ENCODE data around the gene IDH2. TPM values are rescaled to one million over a fixed set of nuclear protein-coding genes. Genes with fewer than 3 reads are reported as not detected.

The IDH2 gene
- total RNA-seq, 1 donor from 2014 or later = 149 TPM

GRCh38 chr15:90126022-90126421 is 23.8 kb upstream of the IDH2 start:
- Mint-ChIP-seq H3K27me3 (ENCODE audit: unreplicated experiment) (peaks cover 2% of the 10 kb centered on the region), H3K27ac (ENCODE audit: unreplicated experiment) (no peak overlapping the region), H3K36me3 (ENCODE audit: unreplicated experiment) (no peaks in the 10 kb centered on the region), H3K9me3 (ENCODE audit: unreplicated experiment) (peaks cover 3% of the 10 kb centered on the region), H3K4me3 (ENCODE audit: unreplicated experiment) (no peak overlapping the region), H3K4me1 (ENCODE audit: low read depth, unreplicated experiment) (peaks cover 5% of the 10 kb centered on the region)
- DNase-seq = no peak
- no peak for TF ChIP-seq CTCF (IDR thresholded peaks at IDR 0.05; ENCODE audit: partially characterized antibody, unreplicated experiment)

- Mint-ChIP-seq H3K9me3 (ENCODE audit: unreplicated experiment) (peaks cover 1% of the 10 kb centered on the region), H3K27ac (ENCODE audit: unreplicated experiment) (no peak overlapping the region), H3K27me3 (ENCODE audit: unreplicated experiment) (peaks cover 2% of the 10 kb centered on the region), H3K36me3 (ENCODE audit: unreplicated experiment) (no peaks in the 10 kb centered on the region), H3K4me3 (ENCODE audit: unreplicated experiment) (no peak overlapping the region), H3K4me1 (ENCODE audit: low read depth, unreplicated experiment) (peaks cover 5% of the 10 kb centered on the region)
- no peak for DNase-seq
- TF ChIP-seq CTCF (IDR thresholded peaks at IDR 0.05; ENCODE audit: partially characterized antibody, unreplicated experiment) = no peak
Observed at GRCh38 chr15:90124507-90124906, 22.2 kb upstream of the IDH2 start.

- Mint-ChIP-seq H3K36me3 (ENCODE audit: unreplicated experiment) (no peaks in the 10 kb centered on the region), H3K4me3 (ENCODE audit: unreplicated experiment) (no peak overlapping the region), H3K9me3 (ENCODE audit: unreplicated experiment) (peaks cover 3% of the 10 kb centered on the region), H3K27ac (ENCODE audit: unreplicated experiment) (no peak overlapping the region), H3K27me3 (ENCODE audit: unreplicated experiment) (no peaks in the 10 kb centered on the region), H3K4me1 (ENCODE audit: low read depth, unreplicated experiment) (no peaks in the 10 kb centered on the region)
- no peak for DNase-seq
- no peak for TF ChIP-seq CTCF (IDR thresholded peaks at IDR 0.05; ENCODE audit: partially characterized antibody, unreplicated experiment)
Observed at GRCh38 chr15:90121086-90121485, 18.8 kb upstream of the IDH2 start.

- Mint-ChIP-seq H3K27ac (ENCODE audit: unreplicated experiment) (no peak overlapping the region), H3K4me3 (ENCODE audit: unreplicated experiment) (no peak overlapping the region), H3K9me3 (ENCODE audit: unreplicated experiment) (peaks cover 4% of the 10 kb centered on the region), H3K36me3 (ENCODE audit: unreplicated experiment) (peaks cover 4% of the 10 kb centered on the region), H3K4me1 (ENCODE audit: low read depth, unreplicated experiment) (no peaks in the 10 kb centered on the region), H3K27me3 (ENCODE audit: unreplicated experiment) (no peaks in the 10 kb centered on the region)
- no peak for DNase-seq
- no peak for TF ChIP-seq CTCF (IDR thresholded peaks at IDR 0.05; ENCODE audit: partially characterized antibody, unreplicated experiment)
Observed at GRCh38 chr15:90119367-90119766, 17.1 kb upstream of the IDH2 start.

GRCh38 chr15:90115783-90116182 is 13.5 kb upstream of the IDH2 start:
- Mint-ChIP-seq H3K27me3 (ENCODE audit: unreplicated experiment) (no peaks in the 10 kb centered on the region), H3K4me3 (ENCODE audit: unreplicated experiment) (no peak overlapping the region), H3K27ac (ENCODE audit: unreplicated experiment) (no peak overlapping the region), H3K36me3 (ENCODE audit: unreplicated experiment) (peaks cover 11% of the 10 kb centered on the region), H3K9me3 (ENCODE audit: unreplicated experiment) (peaks cover 5% of the 10 kb centered on the region), H3K4me1 (ENCODE audit: low read depth, unreplicated experiment) (no peaks in the 10 kb centered on the region)
- TF ChIP-seq CTCF (IDR thresholded peaks at IDR 0.05; ENCODE audit: partially characterized antibody, unreplicated experiment) = no peak
- no peak for DNase-seq
